GM18873 (cell line): ENCODE measurements around the gene CCDC184.

Experiments
- ATAC-seq: cut with Tn5 transposase; IDR thresholded peaks from one replicate; pipeline ENCODE4 v1.9.1; 2021; ENCODE audit warnings: mild to moderate bottlenecking, moderate library complexity, moderate number of reproducible peaks; ENCODE audit not compliant: unreplicated experiment, low FRiP score

Gene CCDC184

GRCh38 chr12:48177982-48178381 lies 5.5 kb upstream of the CCDC184 start:
- no peak for ATAC-seq

GRCh38 chr12:48179466-48179865 lies 4.0 kb upstream of the CCDC184 start:
- no peak for ATAC-seq

- ATAC-seq, result no peak
Observed at GRCh38 chr12:48180424-48180823, 3.0 kb upstream of the CCDC184 start.

GRCh38 chr12:48180857-48181495 lies 2.5 kb upstream of the CCDC184 start:
- no peak for ATAC-seq

- ATAC-seq, result no peak
Observed at GRCh38 chr12:48182631-48183030, 813 bp upstream of the CCDC184 start.

GRCh38 chr12:48183876-48184548 lies 568 bp downstream of the CCDC184 start:
- ATAC-seq, result no peak

- no peak for ATAC-seq
Observed at GRCh38 chr12:48184549-48184922, 1.1 kb downstream of the CCDC184 start.

GRCh38 chr12:48185181-48185919 lies 1.9 kb downstream of the CCDC184 start:
- no peak for ATAC-seq

- no peak for ATAC-seq
Observed at GRCh38 chr12:48187916-48188695, 4.7 kb downstream of the CCDC184 start.

GRCh38 chr12:48189331-48190125 lies 6.1 kb downstream of the CCDC184 start:
- ATAC-seq, result peak; percentile 63

GRCh38 chr12:48191096-48191495 lies 7.7 kb downstream of the CCDC184 start:
- ATAC-seq, result no peak

GRCh38 chr12:48192861-48193260 lies 9.4 kb downstream of the CCDC184 start:
- no peak for ATAC-seq

GRCh38 chr12:48193623-48194022 lies 10.2 kb downstream of the CCDC184 start:
- no peak for ATAC-seq

- ATAC-seq, result no peak
Observed at GRCh38 chr12:48194799-48195201, 11.4 kb downstream of the CCDC184 start.

GRCh38 chr12:48197549-48197970 lies 14.1 kb downstream of the CCDC184 start:
- ATAC-seq, result no peak

GRCh38 chr12:48197971-48198671 lies 14.7 kb downstream of the CCDC184 start:
- peak; percentile 99 for ATAC-seq

- no peak for ATAC-seq
Observed at GRCh38 chr12:48198672-48198971, 15.2 kb downstream of the CCDC184 start.

GRCh38 chr12:48198985-48199384 lies 15.5 kb downstream of the CCDC184 start:
- ATAC-seq, result no peak

- no peak for ATAC-seq
Observed at GRCh38 chr12:48199774-48200221, 16.4 kb downstream of the CCDC184 start.

- no peak for ATAC-seq
Observed at GRCh38 chr12:48201091-48201490, 17.6 kb downstream of the CCDC184 start.
